Right forelimb (tissue), 1 donor: ENCODE results near the gene ZNF536.
"Not testable (repeated sequence)": the region's sequence is repeated elsewhere in the genome, so short reads cannot be mapped to it uniquely, and the experiment has no call there.

ENCODE experiments used
- DNase-seq: peaks from one replicate; pipeline ENCODE4 v3.0.0-alpha.2; 2018

ZNF536 gene

DNA sequence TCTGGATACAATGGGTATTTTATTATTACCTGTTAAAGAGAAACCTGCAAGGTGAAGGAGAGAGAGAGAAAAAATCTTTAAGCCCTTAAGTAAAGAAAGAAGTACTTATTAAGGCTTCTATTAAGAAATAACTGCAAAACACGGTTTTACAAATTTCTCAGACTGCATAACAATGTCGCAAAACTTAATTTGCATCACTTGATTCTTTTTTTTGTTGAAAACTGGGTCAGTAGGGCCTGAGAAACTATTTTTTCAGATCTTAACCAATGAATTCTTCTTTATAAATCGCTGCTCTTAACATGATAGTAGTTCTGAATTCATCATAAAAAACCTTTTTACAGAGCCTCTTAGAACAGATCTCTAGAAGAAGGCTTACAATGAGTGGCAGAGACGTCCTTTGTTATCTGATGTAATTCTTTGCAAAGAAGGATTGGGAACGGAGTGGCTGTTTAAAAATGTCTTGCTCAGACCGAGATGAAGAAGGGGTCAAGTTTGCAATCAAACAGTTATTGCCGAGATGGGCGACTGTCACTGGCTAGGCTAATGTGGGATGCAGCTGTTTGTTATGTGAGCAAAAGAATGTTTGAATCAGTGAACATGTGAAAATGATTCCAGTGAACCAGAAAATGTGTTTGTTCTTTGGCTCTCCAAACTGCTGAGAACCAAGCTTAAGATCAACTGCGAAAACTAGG, 76.3 kb downstream of the ZNF536 start:
- no peak for DNase-seq

DNA sequence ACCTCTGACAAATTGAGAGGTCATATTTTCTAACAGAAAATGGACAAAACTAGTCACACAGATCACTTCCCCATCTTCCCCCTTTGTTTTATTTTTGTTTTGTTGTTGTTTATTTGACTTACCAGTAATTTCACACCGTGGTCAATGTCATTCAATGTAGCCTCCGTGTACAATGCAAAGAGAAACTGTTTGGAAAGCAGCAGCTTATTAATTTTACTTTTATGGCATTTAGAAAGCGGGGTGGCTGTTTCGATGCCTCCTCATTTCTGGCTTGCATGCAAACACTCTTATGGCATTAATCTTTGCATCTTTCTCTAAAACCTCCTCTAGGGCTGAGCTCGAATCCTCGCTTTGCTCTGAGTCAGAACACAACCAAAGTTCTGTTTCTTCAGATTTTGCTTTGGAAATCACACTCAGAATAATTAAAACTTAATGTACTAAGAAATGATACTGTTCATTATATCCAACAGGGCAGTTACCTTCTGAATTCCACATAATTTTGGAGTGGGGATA, 77.0 kb downstream of the ZNF536 start:
- no peak for DNase-seq

DNA sequence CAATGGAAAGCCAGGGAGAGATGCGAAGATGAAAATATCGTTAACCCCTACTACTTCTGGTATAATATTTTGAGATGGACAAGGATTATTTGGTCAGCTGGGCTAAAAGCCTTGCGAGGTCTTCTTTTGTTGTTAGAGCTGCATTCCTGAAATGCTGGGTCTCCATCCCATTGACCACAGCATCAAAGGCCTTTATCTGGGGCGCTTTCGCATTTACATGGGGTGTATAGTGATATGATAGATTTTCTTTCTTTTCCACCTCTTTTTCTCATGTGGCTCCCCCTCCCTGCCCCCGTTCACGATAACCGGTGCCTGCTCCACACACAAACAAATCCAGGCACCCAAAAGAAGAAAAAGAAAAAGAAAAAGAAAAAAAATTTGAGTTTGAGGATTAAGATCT, 77.5 kb downstream of the ZNF536 start:
- no peak for DNase-seq

DNA sequence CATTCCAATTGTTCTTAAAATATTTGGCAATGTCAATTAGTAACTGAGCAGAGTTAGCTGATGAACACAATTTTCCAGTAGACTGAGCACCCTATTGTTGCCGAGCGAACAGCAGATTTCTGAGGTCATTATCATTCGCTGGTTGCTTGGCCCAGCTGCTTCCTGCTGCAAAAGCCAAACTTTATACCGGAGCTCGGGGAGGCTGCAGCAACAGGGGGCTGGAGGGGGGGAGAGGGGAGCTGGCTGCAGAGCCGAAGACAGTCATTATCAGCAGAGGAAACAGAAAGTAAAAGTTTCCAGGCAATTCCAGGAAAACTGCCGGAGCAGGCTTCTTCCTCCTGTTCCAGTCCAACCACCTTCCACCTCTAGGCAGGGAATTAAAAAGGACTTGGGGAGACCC, 77.9 kb downstream of the ZNF536 start:
- DNase-seq = peak; percentile 81

DNA sequence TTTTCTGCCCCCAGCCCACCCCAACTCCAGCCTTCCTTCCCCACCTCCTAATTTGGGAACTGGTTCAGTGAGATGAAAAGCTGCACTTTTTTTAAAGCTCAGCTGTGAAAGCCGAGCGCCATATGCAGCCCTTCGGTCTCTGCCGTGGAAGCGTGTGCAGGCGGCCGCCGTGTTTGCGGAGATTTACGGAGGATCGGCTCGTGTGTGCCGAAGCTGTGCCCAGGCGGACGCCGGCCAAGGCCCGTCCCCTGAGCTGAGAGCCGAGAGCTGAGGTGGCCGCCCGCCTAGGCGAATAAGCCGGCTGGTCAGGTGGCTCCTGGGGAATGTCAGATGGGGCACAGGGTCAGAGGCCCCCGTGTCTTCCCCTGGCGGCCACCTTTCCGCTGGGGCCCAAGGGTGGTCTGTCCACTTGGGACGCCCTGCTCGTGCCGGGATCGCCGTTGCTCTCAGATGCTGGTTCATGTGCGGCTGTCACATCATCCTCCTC, 78.7 kb downstream of the ZNF536 start:
- DNase-seq = peak; percentile 67

DNA sequence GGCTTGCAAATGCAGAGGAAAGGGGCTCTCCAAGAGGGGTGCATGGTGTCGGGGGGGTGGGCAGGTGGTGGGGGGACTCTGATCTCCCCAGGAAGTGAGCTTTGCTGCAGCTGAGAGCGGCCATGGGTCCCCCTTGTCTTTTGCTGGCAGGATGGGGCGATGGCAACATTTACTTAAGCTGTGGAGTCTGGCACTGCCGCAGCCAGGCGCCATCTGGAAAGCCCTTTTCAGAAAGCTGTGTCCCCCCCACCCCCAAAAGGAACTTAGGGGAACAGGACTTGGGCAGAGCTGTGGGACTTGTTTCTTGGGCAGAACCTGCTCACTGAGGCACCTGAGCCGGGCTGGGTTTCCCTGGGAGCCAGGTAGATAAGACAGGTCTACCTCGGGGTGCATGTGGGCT, 80.7 kb downstream of the ZNF536 start:
- no peak for DNase-seq

DNA sequence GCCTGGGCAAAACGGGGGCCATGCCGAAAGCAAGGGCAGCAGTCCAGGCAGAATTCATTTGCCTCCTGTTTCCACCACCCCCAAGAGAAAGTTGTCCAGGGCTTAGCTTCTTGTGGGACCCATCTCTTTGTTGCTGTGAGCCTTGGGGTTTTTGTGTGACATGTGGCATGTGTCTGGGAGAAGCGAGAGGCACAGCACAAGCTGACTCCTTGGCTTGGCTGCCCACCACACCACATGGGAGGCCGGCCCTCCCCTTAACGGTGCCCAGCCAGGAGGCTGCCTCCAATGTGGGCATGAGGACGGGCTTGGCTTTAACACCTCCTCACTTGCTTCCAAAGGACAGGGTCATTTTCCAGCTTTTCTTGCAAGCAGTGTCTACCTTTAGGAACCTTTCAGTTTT, 81.6 kb downstream of the ZNF536 start:
- DNase-seq = no peak

DNA sequence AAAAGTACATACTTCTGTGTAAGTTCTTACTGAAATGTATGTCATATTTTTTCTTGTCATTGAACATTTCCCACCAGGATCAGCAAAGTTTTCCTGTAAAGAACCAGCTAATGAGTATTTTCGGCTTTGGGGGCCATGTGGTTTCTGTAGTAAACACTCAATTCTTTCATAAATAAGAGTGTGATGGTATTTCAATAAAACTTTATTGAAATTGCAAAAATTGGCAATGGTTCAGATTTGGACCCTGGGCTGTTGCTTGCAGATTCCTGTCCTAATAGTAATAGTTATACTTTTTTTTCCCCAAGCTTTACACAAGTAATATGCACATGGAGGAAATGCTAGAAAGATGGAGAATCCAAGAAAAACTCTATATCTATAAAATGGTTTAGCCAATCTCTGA, 83.7 kb downstream of the ZNF536 start:
- no peak for DNase-seq

DNA sequence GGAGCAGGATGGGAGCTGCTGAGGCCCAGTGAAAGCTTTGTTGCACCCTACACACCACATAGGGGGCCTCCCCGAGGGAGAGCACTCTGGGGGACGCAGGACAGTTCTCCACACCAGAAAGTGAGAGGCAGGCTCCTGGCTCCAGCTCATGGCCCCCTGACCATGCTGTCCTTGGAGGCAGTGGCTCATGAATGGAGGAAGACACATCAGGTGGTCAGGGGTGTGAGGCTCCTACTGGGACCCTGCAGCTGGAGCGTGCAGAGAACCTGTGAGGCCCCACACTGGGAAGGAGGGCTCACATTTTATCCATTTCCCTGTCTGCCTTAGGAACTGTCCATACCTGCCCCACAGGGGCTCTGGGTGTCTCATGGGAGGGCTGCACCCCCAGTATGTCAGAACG, 85.3 kb downstream of the ZNF536 start:
- DNase-seq = no peak

DNA sequence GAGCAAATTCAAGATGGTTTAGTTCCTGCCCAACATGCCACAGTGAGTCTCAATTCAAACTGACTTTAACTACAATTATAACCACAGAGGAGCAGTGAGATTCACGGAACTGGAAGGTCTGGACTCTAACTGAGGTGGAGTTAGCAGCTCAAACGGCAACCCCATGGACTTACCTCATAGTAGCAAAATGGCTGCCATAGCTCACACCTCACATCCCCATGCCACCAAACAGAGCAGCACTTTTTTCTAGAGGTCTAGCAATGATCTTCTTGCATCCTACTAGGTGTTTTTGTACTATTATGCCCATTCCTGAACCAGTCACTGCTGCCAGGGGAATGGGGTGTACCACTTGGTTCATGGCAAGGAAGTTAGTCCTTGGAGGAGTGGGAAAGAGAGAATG, 87.7 kb downstream of the ZNF536 start:
- DNase-seq = no peak

DNA sequence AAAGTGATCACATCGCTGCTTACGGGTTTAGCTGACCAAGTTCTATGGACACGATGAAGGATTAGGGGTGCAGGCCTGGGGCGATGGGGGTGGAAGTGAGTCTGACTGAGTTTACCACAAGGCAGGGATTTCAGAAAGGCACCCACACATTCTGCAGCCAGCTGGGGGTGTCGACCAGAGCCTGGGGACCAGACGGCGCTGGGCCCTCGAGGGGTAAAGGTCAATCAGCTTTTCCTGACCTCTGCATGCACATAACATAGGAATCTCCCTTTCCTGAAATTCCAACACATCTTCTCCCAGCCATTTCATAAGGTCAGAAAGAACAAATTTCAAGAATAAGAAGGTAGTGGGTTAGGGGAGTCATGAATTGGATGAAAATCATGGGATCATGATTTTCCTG, 92.0 kb downstream of the ZNF536 start:
- DNase-seq = no peak

DNA sequence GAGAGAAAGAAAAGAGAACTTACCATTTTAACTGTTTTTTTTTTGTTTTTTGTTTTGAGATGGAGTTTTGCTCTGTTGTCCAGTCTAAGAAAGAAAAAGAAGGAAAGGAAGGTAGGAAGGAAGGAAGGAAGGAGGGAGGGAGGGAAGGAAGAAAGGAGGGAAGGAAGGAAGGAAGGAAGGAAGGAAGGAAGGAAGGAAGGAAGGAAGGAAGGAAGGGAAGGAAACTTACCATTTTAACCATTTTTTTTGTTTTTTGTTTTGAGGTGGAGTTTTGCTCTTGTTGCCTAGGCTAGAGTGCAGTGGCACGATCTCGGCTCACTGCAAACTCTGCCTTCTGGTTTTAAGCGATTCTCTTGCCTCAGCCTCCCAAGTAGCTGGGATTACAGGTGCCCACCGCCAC, 94.4 kb downstream of the ZNF536 start:
- DNase-seq = not testable (repeated sequence)

DNA sequence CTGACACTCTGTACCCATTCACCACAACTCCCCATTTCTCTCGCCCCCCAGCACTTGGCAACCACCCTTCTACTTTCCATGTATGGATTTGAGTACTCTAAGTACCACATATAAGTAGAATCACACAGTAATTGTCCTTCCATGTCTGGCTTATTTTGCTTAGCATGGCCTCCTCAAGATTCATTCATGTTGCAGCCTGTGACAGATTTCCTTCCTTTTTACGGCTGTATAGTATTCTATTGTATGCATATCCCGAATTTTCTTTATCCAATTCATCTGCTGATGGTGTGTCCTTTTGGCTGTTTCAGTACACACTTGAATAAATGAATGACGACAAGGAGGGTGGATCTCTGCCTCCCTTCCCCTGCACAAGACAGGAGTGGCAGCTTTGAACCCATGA, 95.1 kb downstream of the ZNF536 start:
- DNase-seq = no peak

DNA sequence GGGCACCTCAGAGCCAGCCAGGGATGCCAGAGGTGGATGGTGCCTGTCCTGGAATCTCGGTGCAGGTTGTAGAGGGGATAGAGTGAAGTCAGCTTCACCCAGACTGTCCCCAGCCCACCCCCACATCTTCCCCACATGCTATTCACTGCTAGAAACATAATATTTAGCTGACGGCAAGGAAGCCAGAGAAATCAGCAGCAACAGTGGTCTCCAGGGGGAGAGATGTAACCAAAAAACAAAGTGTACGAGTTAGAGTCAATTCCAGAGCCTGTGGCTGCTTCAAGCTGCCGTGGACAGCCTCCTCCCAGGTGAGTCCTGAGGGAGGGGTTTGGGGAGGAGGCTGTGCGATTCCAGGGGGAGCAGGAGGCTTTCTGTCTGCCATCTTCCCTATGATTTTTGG, 97.6 kb downstream of the ZNF536 start:
- no peak for DNase-seq

DNA sequence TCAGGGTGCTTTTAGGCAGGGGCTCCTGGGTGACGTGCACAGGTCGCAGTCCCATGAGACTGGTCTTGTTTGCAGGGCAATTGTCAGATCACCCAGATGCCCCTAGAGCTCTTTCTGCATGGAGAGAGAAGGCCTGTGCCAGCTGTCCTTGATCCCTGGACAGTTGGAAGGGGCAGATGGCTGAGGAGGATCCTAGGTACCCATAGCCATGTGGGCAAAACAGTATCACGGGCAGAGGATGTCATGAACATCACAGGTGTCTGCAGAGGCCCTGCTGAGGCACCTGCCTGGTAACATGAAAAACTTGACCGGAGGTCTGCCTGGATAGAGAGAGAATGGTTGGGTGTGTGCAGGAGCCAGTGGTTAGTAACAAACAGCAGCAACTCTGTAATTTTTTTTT, 99.3 kb downstream of the ZNF536 start:
- no peak for DNase-seq

DNA sequence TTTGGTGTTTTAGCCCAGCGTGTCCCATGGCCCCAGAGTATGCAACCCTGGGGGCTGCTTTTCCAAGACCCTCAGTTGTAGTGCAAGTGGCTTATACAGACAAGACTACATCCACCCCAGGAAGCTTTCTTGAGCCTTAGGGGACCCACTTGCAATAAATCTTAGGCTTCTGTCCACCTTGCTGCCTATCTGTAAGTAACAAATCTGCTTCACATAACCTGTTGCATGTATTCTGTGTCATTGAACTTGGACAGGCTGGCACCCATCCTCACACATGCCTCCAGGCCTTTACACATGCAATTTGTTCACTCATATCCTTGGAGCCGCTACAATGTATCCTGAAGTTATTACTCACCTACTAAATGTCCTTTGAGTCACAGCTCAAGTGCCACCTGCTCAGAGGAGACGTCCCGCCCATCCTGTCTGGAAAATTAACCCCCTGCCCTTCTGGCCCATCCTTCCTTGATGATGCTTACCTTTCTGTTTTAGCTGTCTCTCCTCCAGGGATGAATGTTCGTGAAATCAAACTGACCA, 101.2 kb downstream of the ZNF536 start:
- DNase-seq = no peak

DNA sequence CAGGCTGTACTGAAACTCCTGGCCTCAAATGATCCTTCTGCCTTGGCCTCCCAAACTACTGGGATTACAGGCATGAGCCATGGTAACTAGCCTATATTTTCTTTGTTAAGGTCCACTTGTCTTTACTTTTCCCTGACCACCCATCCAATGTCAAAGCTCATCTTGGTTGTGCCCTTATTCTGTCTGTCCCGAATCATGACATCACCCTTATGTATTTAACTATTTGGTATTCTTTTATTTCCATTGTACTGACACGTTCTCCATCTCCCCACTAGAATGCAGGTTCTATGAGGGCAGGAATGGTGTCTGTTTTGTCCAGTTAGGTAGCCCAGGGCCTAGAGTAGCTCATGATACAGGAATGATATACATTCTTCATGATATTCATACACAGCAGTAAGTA, 104.8 kb downstream of the ZNF536 start:
- DNase-seq = no peak

DNA sequence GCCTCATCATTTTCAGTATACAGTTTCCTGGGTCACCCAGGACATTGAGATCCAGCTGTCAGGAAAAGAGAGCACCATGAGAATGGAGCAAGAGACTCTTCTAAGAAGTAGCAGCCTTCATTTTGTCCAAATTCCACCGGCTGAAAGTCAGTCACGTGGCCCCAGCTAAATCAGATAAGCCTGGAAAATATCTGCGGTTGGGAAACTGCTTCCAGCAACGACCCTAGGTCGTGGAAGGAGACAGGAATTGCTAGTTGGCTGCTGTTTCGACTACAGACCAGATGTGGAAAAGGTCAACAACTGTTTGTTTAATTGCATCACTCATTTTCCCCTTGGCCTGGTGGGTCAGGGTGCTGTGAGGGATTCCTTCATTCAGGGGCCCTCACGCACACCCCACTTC, 107.0 kb downstream of the ZNF536 start:
- no peak for DNase-seq

DNA sequence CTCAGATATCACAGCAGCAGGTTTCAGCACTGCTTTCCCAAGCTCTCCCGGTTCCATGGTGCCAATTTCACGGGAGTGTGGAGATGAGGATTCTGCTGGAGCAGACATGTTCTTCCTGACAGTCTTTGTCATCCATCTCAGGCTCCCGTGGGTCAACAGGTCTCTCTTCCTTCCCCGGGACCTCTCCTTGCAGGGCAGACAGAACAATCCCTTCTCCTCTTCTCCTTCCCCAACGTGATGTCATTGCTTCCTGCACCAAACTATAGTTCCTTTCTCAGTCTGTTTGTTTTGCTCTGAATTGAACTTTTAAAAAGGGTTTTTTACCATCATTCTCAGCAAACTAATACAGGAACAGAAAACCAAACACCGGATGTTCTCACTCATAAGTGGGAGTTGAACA, 107.9 kb downstream of the ZNF536 start:
- DNase-seq = no peak

DNA sequence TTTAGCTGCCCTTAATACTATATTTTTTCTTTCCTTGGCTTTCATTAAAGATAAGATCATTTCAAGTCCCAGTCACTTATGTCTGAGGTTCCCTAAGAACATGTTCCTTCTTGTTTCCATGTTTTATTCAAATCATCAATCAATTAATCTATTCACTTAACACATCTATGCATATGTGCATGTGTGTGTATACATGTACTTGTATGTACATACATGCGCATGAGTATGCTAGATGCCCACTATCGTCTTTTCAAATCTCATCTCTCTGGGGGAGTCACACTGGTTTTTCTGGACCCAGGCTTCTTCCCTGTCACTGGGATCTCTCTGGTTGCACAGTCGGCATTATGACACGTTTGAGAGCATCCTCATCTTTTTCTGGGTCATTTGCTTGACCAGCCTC, 108.9 kb downstream of the ZNF536 start:
- DNase-seq = no peak

DNA sequence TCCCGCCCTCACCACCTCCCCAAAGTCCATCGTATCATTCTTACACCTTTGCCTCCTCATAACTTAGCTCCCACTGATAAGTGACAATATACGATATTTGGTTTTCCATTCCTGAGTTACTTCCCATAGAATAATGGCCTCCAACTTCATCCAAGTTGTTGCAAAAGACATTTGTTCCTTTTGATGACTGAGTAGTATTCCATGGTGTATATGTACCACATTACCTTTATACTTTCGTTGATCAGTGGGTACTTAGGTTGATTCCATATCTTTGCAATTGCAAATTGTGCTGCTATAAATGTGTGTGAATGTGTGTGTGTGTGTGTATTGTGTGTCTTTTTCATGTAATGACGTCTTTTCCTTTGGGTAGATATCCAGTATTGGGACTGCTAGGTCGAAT, 109.6 kb downstream of the ZNF536 start:
- DNase-seq = no peak

DNA sequence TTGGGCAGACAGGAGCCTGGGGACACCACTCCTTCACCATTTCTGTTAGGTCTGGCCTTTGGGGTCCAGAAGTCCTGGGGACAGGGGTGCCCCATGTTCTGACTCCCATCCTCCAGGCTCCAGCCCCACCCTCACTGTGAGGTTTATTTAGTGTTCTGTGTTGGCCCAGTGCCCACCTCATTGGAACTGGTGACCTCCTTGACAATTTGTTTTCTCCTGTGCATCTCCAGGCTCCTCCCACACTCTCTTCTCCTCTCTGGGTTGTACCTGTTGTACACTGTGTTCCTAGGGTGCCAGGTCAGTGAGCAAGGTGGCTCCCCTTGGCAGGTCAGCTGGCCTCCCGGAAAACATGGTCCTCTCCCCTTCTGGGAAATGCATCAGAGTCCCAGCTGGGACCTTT, 110.8 kb downstream of the ZNF536 start:
- DNase-seq = no peak

DNA sequence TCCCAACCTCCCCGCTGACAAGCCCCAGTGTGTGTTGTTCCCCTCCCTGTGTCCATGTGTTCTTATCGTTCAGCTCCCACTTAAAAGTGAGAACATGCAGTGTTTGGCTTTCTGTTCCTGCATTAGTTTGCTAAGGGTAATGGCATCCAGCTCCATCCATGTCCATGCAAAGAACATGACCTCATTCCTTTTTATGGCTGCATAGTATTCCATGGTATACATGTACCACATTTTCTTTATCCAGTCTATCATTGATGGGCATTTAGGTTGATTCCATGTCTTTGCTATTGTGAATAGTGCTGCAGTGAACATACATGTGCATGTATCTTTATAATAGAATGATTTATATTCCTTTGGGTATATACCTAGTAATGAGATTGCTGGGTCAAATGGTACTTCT, 114.1 kb downstream of the ZNF536 start:
- not testable (repeated sequence) for DNase-seq

DNA sequence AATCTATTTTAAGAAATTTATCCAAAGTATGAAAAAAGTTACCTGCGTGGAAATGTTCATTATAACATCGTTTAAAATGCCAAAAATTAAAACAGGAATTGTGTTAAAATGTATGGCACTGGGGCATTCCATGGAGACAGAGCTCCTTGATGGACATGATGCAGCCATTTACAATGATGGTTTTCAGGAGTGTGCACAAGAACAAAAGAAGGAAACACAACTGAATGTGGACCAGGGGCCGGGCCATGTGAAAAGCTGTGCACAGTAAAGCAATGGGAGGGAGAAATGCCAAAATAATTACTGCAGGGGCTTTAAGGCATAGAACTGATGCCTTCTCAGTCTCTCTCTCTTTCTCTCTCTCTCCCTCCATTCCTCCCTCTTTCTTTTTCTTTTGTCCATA, 115.0 kb downstream of the ZNF536 start:
- no peak for DNase-seq

DNA sequence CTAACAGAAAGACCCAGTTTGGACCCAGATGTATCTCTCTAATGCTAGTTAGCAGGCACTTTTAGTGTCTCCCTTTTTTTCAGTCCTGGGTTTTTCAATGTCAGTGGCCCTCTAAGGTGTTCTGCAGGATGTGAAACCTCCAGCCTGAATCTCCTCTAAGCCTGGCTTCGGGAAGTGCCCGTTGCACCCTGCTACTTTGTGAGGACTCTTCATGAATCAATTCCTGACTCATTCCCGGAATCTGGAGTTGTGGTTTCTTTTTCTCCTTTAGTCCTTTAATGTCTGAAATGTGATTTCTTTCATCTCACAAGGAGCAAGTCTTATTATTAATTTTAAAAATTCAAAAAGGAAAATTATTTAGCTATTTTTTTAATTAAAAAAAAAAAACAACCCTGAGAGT, 116.0 kb downstream of the ZNF536 start:
- DNase-seq = no peak
